ENCODE measurements around the gene SFN. TPM values are rescaled to one million over a fixed set of nuclear protein-coding genes. Genes with fewer than 3 reads are reported as not detected.
"Not testable (repeated sequence)": the region's sequence is repeated elsewhere in the genome, so short reads cannot be mapped to it uniquely, and the experiment has no call there.

The SFN gene
- total RNA-seq, 4 donors from 2014 or later = 755 to 1,044 (median 948) TPM

- TF ChIP-seq CTCF (IDR thresholded peaks at IDR 0.05) = no peak
- no peak for TF ChIP-seq POLR2A (IDR thresholded peaks at IDR 0.05)
- no peak overlapping the region for H3K4me3 ChIP-seq (ENCODE audit: low read depth, poor library complexity, severe bottlenecking)
- intact Hi-C loops (cut with DNase I; ENCODE audit: low total_unique reads) = no loop called here
- no peak for DNase-seq (ENCODE audit: low spot score in 2 of 2)
- WGBS, 2 donors = 81 to 84% methylated on average over 8 of the region's 8 CpGs
Measured at GRCh38 chr1:26838474-26839338, 24.2 kb upstream of the SFN start.

GRCh38 chr1:26839339-26839722 lies 23.6 kb upstream of the SFN start:
- H3K4me3 ChIP-seq (ENCODE audit: low read depth, poor library complexity, severe bottlenecking) = no peak overlapping the region
- intact Hi-C loops (cut with DNase I; ENCODE audit: low total_unique reads) = no loop called here
- DNase-seq (ENCODE audit: low spot score in 2 of 2) = no peak
- TF ChIP-seq CTCF (IDR thresholded peaks at IDR 0.05) = no peak
- 92 to 95% methylated on average over 1 of the region's 1 CpG for WGBS, 2 donors

GRCh38 chr1:26839779-26840178 lies 23.2 kb upstream of the SFN start:
- TF ChIP-seq POLR2A (IDR thresholded peaks at IDR 0.05) (no peak), CTCF (IDR thresholded peaks at IDR 0.05) (no peak)
- WGBS, 2 donors = 87 to 89% methylated on average over 6 of the region's 6 CpGs
- intact Hi-C loops (cut with DNase I; ENCODE audit: low total_unique reads) = no loop called here
- no peak overlapping the region for H3K4me3 ChIP-seq (ENCODE audit: low read depth, poor library complexity, severe bottlenecking)
- DNase-seq (ENCODE audit: low spot score in 2 of 2) = no peak

GRCh38 chr1:26844424-26845196 lies 18.3 kb upstream of the SFN start:
- DNase-seq (ENCODE audit: low spot score in 2 of 2) = no peak
- WGBS, 2 donors = 77 to 85% methylated on average over 13 of the region's 13 CpGs
- intact Hi-C loops (cut with DNase I; ENCODE audit: low total_unique reads) = no loop called here
- H3K4me3 ChIP-seq (ENCODE audit: low read depth, poor library complexity, severe bottlenecking) = no peak overlapping the region
- TF ChIP-seq POLR2A (IDR thresholded peaks at IDR 0.05) (no peak), CTCF (IDR thresholded peaks at IDR 0.05) (no peak)

- DNase-seq (ENCODE audit: low spot score in 2 of 2); H3K4me3 ChIP-seq (ENCODE audit: low read depth, poor library complexity, severe bottlenecking); intact Hi-C loops (cut with DNase I; ENCODE audit: low total_unique reads): not testable (repeated sequence)
- WGBS, 2 donors = 70 to 85% methylated on average over 6 of the region's 6 CpGs
Measured at GRCh38 chr1:26847826-26848225, 15.1 kb upstream of the SFN start.

- no peak overlapping the region for H3K4me3 ChIP-seq (ENCODE audit: low read depth, poor library complexity, severe bottlenecking)
- DNase-seq (ENCODE audit: low spot score in 2 of 2) = no peak
- intact Hi-C loops (cut with DNase I; ENCODE audit: low total_unique reads) = no loop called here
- no peak for TF ChIP-seq CTCF (IDR thresholded peaks at IDR 0.05)
- no peak for TF ChIP-seq POLR2A (IDR thresholded peaks at IDR 0.05)
- 89 to 91% methylated on average over 10 of the region's 10 CpGs for WGBS, 2 donors
Measured at GRCh38 chr1:26848499-26848898, 14.4 kb upstream of the SFN start.

Data from lower leg skin (tissue), 4 donors.